Brain microvascular endothelial cell (primary cell): ENCODE data around the gene PRR11.
"Not testable (repeated sequence)": the region's sequence is repeated elsewhere in the genome, so short reads cannot be mapped to it uniquely, and the experiment has no call there.

Experiments used
- DNase-seq: peaks from one replicate; pipeline ENCODE4 v3.0.0-alpha.2; 2020
- H3K27ac ChIP-seq: fragments of 250-450 bp; sonication (Bioruptor Pico); 2 replicates; pipeline ENCODE4 v1.5.1; 2020; ENCODE audit warnings: mild to moderate bottlenecking, moderate library complexity
- H3K27me3 ChIP-seq: fragments of 250-450 bp; sonication (Bioruptor Pico); replicated peaks from 2 replicates; pipeline ENCODE4 v1.5.1; 2020; ENCODE audit warnings: mild to moderate bottlenecking
- H3K36me3 ChIP-seq: fragments of 250-450 bp; sonication (Bioruptor Pico); replicated peaks from 2 replicates; pipeline ENCODE4 v1.5.1; 2020; ENCODE audit warnings: mild to moderate bottlenecking
- H3K4me3 ChIP-seq: 2 replicates; pipeline ENCODE4 v1.5.1; 2011; ENCODE audit warnings: low read depth, mild to moderate bottlenecking, control low read depth, low read length, moderate library complexity
- CTCF ChIP-seq: IDR thresholded peaks from 2 replicates; pipeline ENCODE4 v1.5.1; 2011; ENCODE audit warnings: low read depth, mild to moderate bottlenecking, moderate library complexity, low read length, control low read depth, inconsistent platforms; ENCODE audit errors: missing control alignments
- in situ Hi-C: cut with HindIII; loops from 2 replicates; pipeline ENCODE4 v1.10.0; 2017; ENCODE audit warnings: low sequenced_read_pairs, low pct_ligation_motif_present

PRR11 gene

DNA sequence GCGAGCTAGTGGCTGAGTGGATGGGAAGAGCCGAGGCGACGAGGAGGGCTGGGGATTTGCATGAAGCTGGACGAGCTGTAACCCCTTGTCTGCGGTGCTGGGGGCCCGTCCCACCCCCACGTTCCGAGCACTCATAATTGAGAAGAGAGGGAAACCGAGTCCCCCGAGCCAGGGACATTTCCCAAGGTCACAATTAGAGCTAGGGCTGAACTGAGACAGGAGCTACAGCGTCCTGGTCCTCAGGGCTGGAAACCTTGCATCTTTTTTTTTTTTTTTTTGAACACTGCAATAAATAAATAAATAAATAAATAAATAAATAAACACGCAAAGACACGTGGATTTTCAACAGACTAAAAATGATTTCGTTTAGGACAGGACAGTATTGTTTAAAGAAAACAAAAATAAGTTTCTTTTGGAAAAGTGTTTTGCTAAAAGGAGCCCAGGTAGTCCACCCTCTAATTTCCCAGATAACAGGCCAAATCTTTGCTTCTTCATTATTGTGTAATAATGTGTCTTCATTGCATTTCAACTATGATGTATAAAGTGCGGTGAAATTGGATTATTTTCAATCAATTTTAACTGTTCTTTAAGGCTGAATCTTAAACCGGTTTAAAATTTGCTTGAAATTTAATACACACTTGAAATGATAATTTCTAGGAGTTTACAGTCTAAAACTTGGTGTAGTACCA lies 65.8 kb downstream of the PRR11 start:
- in situ Hi-C loops = no loop called here

GRCh38 chr17:59223813-59224212 lies 68.3 kb downstream of the PRR11 start:
- Histone ChIP-seq H3K4me3 (no peak overlapping the region), H3K36me3 (no peaks in the 10 kb centered on the region), H3K27me3 (no peaks in the 10 kb centered on the region), H3K27ac (no peak overlapping the region)
- no peak for TF ChIP-seq CTCF
- no peak for DNase-seq
- in situ Hi-C loops = no loop called here

More for the DNA sequence above, 65.8 kb downstream of the PRR11 start:
- Histone ChIP-seq H3K27me3 (no peaks in the 10 kb centered on the region), H3K36me3 (no peaks in the 10 kb centered on the region), H3K27ac (no peak overlapping the region), H3K4me3 (peak overlapping the region; percentile 85)
- DNase-seq = no peak
- no peak for TF ChIP-seq CTCF

DNA sequence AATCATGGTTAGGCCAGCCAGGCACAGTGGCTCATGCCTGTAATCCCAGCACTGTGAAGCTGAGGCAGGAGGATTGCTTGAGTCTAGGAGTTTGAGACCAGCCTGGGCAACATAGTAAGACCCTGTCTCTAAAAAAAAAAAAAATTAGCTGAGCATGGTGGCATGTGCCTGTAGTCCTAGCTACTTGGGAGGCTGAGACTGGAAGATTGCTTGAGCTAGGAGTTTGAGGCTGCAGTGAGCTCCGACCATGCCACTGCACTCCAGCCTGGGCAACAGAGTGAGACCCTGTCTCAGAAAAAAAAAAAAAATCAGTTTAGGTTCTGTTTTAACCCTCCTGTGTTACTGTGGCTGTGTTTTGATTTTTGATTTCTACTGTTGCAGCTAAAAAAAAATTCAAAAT lies 73.0 kb downstream of the PRR11 start:
- in situ Hi-C loops = not testable (repeated sequence)

DNA sequence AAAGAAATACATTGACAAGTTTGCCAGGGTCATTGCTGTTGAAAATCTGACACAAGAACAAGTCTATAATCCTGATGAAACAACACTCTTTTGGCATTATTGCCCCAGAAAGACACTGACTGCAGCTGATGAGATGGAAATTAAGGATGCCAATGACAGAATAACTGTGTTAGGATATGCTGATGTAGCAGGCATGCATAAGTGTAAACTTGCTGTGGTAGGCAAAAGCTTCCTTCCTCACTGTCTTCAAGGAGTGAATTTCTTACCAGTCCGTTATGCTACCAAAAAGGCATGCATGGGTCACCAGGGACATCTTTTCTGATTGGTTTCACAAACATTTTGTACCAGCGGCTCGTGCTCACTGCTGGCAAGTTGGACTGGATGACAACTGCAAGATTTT lies 75.2 kb downstream of the PRR11 start:
- no peak for TF ChIP-seq CTCF
- Histone ChIP-seq H3K36me3 (no peaks in the 10 kb centered on the region), H3K27me3 (no peaks in the 10 kb centered on the region), H3K27ac (no peak overlapping the region), H3K4me3 (no peak overlapping the region)
- DNase-seq = no peak
- in situ Hi-C loops = no loop called here

More for the DNA sequence above, 73.0 kb downstream of the PRR11 start:
- H3K36me3 ChIP-seq, H3K27me3 ChIP-seq, H3K27ac ChIP-seq, H3K4me3 ChIP-seq, DNase-seq: not testable (repeated sequence)

DNA sequence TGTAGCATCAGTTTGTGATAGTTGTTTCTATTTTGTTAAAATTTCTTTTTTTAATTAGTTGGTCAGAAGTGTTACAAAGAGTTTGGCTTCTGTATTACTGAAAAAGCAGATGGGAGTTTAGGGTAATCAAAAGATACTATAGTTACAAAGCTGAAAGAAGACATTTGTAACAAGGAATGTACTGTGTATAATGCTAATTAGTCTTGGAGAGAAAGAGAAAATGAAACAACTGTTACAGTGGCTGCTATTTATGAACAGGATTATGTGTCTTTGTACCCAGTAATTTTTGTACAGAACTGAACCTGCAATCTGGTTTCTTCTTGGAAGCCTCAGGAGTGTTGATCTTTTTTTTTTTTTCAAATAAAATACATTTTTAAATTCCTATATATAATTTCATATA lies 79.1 kb downstream of the PRR11 start:
- Histone ChIP-seq H3K36me3 (no peaks in the 10 kb centered on the region), H3K4me3 (no peak overlapping the region), H3K27ac (no peak overlapping the region), H3K27me3 (no peaks in the 10 kb centered on the region)
- no peak for TF ChIP-seq CTCF
- in situ Hi-C loops = no loop called here
- DNase-seq = no peak

DNA sequence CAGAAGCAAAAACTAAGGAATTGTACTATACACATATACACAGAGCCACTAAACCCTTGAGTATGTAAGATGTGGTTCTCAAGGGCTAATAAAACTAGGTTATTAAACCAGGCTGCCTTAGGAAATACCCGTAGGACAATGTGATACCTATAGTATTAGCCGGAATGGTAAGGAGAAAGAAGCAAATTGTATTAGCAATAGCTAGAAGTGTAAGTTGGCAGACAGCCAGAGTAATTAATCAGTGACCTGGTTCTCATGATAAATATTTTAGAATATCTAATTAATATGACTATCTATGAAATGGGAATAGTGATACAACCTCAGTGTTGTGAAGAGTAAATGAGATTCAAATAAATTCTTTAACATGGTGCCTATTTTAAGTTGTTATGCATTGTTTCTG lies 83.4 kb downstream of the PRR11 start:
- H3K27me3 ChIP-seq = no peaks in the 10 kb centered on the region
- TF ChIP-seq CTCF = no peak
- no peaks in the 10 kb centered on the region for H3K36me3 ChIP-seq
- H3K27ac ChIP-seq = no peak overlapping the region
- in situ Hi-C loops = no loop called here
- no peak for DNase-seq
- no peak overlapping the region for H3K4me3 ChIP-seq
